ENCODE results near the gene MUC15.

DNA sequence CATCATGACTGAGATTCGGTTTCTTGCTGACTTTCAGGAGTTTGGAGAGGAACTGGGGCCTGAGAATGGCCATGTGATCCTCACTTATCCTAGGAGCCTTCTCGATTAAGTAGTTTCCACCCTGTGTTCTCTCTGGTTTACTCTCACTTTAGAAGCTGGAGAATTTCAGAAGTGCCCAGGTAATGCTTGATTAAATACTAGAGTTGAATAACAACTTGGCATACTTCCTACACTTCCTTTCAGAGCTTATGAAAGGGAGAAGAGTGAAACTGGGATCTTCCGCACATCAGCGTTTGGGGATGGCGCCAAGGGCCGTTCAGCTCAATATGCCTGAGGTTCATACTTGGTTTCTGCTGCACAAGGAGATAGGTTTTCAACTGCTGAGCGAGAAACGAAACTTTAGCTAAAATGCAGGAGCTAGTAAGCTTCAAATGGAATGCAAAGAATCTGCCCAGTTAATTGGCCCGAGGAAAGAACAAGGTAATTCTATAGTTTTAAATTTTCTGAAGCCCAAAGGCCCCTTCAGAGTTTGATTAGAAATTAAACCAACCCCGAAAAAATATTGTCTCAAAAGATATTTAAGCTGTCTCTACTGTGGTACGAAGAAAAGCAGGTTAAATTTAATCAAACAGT lies 823 bp upstream of the MUC15 start:
- TF ChIP-seq POLR2AphosphoS5 (IDR thresholded peaks at IDR 0.05; ENCODE audit: insufficient read depth in 1 of 2, low read depth in 1 of 2) (no peak), POLR2A (IDR thresholded peaks at IDR 0.05) (no peak)
- TF ChIP-seq, protein P1, sequence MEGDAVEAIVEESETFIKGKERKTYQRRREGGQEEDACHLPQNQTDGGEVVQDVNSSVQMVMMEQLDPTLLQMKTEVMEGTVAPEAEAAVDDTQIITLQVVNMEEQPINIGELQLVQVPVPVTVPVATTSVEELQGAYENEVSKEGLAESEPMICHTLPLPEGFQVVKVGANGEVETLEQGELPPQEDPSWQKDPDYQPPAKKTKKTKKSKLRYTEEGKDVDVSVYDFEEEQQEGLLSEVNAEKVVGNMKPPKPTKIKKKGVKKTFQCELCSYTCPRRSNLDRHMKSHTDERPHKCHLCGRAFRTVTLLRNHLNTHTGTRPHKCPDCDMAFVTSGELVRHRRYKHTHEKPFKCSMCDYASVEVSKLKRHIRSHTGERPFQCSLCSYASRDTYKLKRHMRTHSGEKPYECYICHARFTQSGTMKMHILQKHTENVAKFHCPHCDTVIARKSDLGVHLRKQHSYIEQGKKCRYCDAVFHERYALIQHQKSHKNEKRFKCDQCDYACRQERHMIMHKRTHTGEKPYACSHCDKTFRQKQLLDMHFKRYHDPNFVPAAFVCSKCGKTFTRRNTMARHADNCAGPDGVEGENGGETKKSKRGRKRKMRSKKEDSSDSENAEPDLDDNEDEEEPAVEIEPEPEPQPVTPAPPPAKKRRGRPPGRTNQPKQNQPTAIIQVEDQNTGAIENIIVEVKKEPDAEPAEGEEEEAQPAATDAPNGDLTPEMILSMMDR (IDR thresholded peaks at IDR 0.05), result no peak

Data from vagina (tissue), 2 donors.